Adrenal gland (tissue), 19 donors: ENCODE data around the gene SKOR2. TPM values are rescaled to one million over a fixed set of nuclear protein-coding genes. Genes with fewer than 3 reads are reported as not detected.

ENCODE experiments used
- DNase-seq, 7 donors: peaks; one replicate each; pipeline ENCODE4 v3.0.0-alpha.2; 2019 to 2020
- H3K27ac ChIP-seq, 5 donors: fragments of 200-600 bp; sonication (generic) in 4 of 5; 1 replicate in 3 of 5; 2 replicates in 2 of 5; pipeline versions ENCODE4 v1.5.1 to v1.8.0; 2016 to 2020; ENCODE audit warnings: mild to moderate bottlenecking in 1 of 5
- H3K27me3 ChIP-seq: fragments of 200-600 bp; 2 replicates; pipeline ENCODE4 v1.8.0; 2021
- H3K36me3 ChIP-seq, 2 donors: fragments of 200-600 bp; replicated peaks in 1 of 2; 1 replicate in 1 of 2; 2 replicates in 1 of 2; pipeline versions ENCODE4 v1.5.1 to v1.8.0; 2018 to 2022
- H3K4me1 ChIP-seq, 2 donors: fragments of 200-600 bp; replicated peaks in 1 of 2; 1 replicate in 1 of 2; 2 replicates in 1 of 2; pipeline versions ENCODE4 v1.5.1 to v1.8.0; 2018 to 2021
- H3K4me3 ChIP-seq, 4 donors: fragments of 200-600 bp; sonication (generic) in 3 of 4; one replicate each; pipeline ENCODE4 v1.5.1; 2016 to 2018
- H3K9me3 ChIP-seq, 3 donors: fragments of 200-600 bp; sonication (generic) in 1 of 3; replicated peaks in 1 of 3; 1 replicate in 2 of 3; 2 replicates in 1 of 3; pipeline versions ENCODE4 v1.5.1 to v1.8.0; 2016 to 2021
- POLR2A ChIP-seq, 2 donors: fragments of 450-650 bp; IDR thresholded peaks; one replicate each; pipeline ENCODE4 v1.6.1; 2017; ENCODE audit warnings: antibody characterized with exemption in 2 of 2, mild to moderate bottlenecking in 2 of 2, moderate library complexity in 1 of 2
- WGBS, 4 donors: extraction: QIAGEN DNeasy Blood & Tissue Kit in 2 of 4; methylation state at CpG; one replicate each; pipeline versions ENCODE4 v1.1.5 to v1.1.7; 2013 to 2017; 5-methylcytosine and 5-hydroxymethylcytosine counted together
- intact Hi-C, 2 donors: fragments of 100-400 bp; cut with DNase I; formaldehyde crosslinking; loops; one replicate each; pipeline versions ENCODE4 v1.14.1 to v1.15.0; 2022 to 2023
- long read RNA-seq, 10 donors: library from polyadenylated mRNA in 3 of 10; unstranded in 2 of 10; stranded (forward) in 1 of 10; transcript quantifications; one replicate each; pipeline ENCODE4 v2.0.0 and lab custom pipeline, GENCODE V29; 2021 to 2026
- polyA plus RNA-seq, 3 donors: library from polyadenylated mRNA; stranded (reverse); fragments of 200-250 nt in 2 of 3; fragments of 350-450 nt in 1 of 3; fragmentation: Illumina TruSeq in 1 of 3; extraction: RNeasy Lipid Tissue Mini Kit (QIAGEN cat#74804) in 1 of 3; gene quantifications; one replicate each; pipeline ENCODE4 v1.2.3, GENCODE V29; 2013 to 2014
- total RNA-seq, 9 donors: library from RNA; depleted of rRNA in 4 of 9; stranded (reverse); fragments of >200 nt in 4 of 9; fragments of 120-200 nt in 1 of 9; fragmentation: NEBNext Ultra II Directional in 1 of 9; extraction: Animal tissue kit (Norgen Biotek cat#: 25700) in 1 of 9; gene quantifications; one replicate each; pipeline versions ENCODE4 v1.1.0 to v1.2.4, GENCODE V29; 2013 to 2023
- TF ChIP-seq, protein P1 (sequence below), 6 experiments: fragments of 450-650 bp in 4 of 6; fragments of 200-600 bp in 2 of 6; sonication (generic) in 1 of 6; IDR thresholded peaks; 1 replicate in 5 of 6; 2 replicates in 1 of 6; pipeline versions ENCODE4 v1.5.1 to v1.8.0; 2016 to 2021; ENCODE audit warnings: antibody characterized with exemption in 6 of 6, mild to moderate bottlenecking in 2 of 6, moderate library complexity in 1 of 6
- donor health status: healthy with polysubstance abuse.
- donor health status: Bipolar disorder and iron deficiency.
- donor health status: DM: yes; HTN: yes; CAD: no.
- donor health status: DM: no; HTN: no; CAD: no.
- donor health status: DM: no; HTN: no; CAD: no.
- donor health status: DM: yes; HTN: yes; CAD: no.

The SKOR2 gene, protein sequence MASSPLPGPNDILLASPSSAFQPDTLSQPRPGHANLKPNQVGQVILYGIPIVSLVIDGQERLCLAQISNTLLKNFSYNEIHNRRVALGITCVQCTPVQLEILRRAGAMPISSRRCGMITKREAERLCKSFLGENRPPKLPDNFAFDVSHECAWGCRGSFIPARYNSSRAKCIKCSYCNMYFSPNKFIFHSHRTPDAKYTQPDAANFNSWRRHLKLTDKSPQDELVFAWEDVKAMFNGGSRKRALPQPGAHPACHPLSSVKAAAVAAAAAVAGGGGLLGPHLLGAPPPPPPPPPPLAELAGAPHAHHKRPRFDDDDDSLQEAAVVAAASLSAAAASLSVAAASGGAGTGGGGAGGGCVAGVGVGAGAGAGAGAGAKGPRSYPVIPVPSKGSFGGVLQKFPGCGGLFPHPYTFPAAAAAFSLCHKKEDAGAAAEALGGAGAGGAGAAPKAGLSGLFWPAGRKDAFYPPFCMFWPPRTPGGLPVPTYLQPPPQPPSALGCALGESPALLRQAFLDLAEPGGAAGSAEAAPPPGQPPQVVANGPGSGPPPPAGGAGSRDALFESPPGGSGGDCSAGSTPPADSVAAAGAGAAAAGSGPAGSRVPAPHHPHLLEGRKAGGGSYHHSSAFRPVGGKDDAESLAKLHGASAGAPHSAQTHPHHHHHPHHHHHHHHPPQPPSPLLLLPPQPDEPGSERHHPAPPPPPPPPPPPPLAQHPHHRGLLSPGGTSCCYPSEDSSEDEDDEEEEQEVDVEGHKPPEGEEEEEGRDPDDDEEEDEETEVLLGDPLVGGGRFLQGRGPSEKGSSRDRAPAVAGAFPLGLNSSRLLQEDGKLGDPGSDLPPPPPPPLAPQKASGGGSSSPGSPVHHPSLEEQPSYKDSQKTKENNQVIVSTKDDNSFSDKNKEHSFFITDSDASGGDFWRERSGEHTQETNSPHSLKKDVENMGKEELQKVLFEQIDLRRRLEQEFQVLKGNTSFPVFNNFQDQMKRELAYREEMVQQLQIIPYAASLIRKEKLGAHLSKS
- total RNA-seq (not detected), polyA plus RNA-seq (not detected)
- long read RNA-seq, donor 1: 0 reads
- long read RNA-seq, donor 2: 0 reads
- long read RNA-seq, donor 3: 0 reads
- long read RNA-seq, donor 4: 0 reads
- long read RNA-seq, donor 5: 0 reads
- long read RNA-seq, donor 6: 0 reads
- long read RNA-seq, donor 7: 0 reads
- long read RNA-seq, donor 8: 0 reads
- long read RNA-seq, donor 9: 0 reads
- long read RNA-seq, donor 10: 0 reads

DNA sequence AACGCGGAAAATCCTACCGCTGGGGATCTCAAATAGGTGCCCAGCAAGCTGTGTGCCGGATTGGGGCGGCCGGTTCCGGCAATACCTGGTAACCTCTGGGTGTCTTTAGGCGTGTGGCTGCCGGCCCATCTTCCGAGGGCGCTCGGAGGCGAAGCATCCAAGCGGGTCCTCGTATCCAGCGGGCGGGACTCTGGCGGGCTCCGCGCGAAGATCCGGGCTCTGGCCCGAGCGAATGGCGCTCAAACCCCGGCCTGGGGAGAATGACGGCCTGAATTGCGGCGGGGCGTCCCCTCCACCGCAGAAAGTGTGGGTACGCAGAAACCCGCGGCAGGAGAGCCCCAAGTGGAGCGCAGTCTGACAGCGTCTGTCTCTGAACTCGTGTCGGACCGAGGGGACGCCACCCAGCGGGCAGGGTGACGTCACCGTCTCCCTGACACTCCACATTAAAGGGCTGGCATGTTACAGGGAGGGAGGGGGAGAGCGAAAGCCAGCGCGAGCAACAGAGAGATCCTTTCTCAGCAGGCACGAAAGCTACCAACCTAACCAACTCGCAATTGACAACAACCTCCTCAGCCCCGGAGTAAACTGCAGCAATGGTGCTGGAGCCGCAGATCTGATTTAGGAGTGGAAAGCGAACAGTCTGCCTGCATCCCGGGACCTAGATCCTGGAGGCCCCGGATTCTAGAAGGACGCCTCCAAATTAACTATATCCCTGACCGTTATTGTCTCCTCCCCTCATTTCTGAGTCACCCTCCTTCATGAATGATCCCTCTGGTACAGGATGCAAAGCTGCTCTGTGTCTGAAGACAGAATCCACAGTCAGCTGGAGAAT is at the start of gene SKOR2:
TSS of gene SKOR2 (minus strand) at position 372 of the 832 bp plus-strand sequence. CDS start 2,477 bp downstream, outside the sequence.
- intact Hi-C loops: no loop called here
- no peak within 1 kb of the TSS for H3K4me3 ChIP-seq
- no peak for TF ChIP-seq POLR2A (IDR thresholded peaks at IDR 0.05)
- TF ChIP-seq, protein P1, sequence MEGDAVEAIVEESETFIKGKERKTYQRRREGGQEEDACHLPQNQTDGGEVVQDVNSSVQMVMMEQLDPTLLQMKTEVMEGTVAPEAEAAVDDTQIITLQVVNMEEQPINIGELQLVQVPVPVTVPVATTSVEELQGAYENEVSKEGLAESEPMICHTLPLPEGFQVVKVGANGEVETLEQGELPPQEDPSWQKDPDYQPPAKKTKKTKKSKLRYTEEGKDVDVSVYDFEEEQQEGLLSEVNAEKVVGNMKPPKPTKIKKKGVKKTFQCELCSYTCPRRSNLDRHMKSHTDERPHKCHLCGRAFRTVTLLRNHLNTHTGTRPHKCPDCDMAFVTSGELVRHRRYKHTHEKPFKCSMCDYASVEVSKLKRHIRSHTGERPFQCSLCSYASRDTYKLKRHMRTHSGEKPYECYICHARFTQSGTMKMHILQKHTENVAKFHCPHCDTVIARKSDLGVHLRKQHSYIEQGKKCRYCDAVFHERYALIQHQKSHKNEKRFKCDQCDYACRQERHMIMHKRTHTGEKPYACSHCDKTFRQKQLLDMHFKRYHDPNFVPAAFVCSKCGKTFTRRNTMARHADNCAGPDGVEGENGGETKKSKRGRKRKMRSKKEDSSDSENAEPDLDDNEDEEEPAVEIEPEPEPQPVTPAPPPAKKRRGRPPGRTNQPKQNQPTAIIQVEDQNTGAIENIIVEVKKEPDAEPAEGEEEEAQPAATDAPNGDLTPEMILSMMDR (IDR thresholded peaks at IDR 0.05): no peak
- H3K27me3 ChIP-seq: peaks cover 98% of the 10 kb centered on the region
- no peak for DNase-seq
- WGBS, 4 donors: 2 to 8% (median 3%) methylated on average over 15 to 55 of the region's 55 CpGs
- no peaks in the 10 kb centered on the region for H3K9me3 ChIP-seq
- H3K36me3 ChIP-seq: no peaks in the 10 kb centered on the region
- H3K27ac ChIP-seq: no peak within 1 kb of the TSS
- no peaks in the 10 kb centered on the region for H3K4me1 ChIP-seq

DNA sequence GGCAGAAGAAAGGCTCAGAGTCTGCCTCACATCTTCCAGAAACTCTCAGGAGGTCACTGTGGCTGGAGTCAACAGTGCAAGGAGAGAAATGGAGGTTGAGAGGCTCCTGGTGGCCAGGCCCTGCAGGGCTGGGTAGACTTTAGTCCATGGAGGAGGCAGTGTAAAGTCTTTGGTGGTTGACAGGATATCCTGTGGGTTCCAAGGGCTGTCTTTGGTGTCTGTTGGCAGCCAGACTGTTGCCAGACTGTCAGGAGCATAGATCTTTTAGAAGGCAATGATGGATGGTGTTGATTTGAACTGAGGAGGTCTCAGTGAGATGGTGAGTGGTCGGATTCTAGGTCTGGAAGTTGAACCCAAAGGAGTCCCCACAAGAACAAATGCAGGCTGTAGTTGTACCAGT is 45.0 kb upstream of the SKOR2 start:
- TF ChIP-seq POLR2A (IDR thresholded peaks at IDR 0.05): no peak
- TF ChIP-seq, protein P1 (IDR thresholded peaks at IDR 0.05): no peak
- intact Hi-C loops: loop anchor here in 1 of 2 donors (10.0 kb wide), 1 partner anchor 58 kb away; no protein-coding TSS in a partner anchor
- peaks cover 3% of the 10 kb centered on the region for H3K27me3 ChIP-seq
- H3K4me1 ChIP-seq: no peaks in the 10 kb centered on the region
- no peaks in the 10 kb centered on the region for H3K9me3 ChIP-seq
- WGBS, 4 donors: 33 to 38% (median 37%) methylated on average over 1 of the region's 1 CpG
- DNase-seq: no peak
- no peak overlapping the region for H3K4me3 ChIP-seq
- no peaks in the 10 kb centered on the region for H3K36me3 ChIP-seq
- H3K27ac ChIP-seq: no peak overlapping the region

DNA sequence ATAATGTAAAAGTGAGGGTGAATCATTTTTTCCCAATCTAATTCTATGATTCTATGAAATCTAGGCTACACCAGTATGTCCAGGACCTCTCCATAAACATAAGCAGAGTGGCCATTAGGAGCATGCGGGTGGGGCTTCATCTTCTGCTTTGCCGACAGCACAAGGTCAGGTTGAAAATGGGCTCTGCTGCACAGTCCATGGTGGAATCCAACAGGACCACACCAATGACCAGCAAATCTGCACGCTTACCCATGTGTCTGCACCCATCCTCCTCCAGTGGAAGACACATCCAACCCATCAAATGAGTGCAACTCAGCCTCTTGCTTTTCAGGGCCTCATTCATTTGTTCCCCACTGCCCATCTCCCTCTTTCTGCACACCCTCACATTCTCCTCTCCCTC is 43.3 kb upstream of the SKOR2 start:
- no peak for TF ChIP-seq POLR2A (IDR thresholded peaks at IDR 0.05)
- TF ChIP-seq, protein P1 (IDR thresholded peaks at IDR 0.05): no peak
- H3K9me3 ChIP-seq: no peaks in the 10 kb centered on the region
- no peak for DNase-seq
- H3K27me3 ChIP-seq: peaks cover 3% of the 10 kb centered on the region
- 75 to 88% (median 77%) methylated on average over 3 of the region's 3 CpGs for WGBS, 4 donors
- intact Hi-C loops: loop anchor here in 1 of 2 donors (10.0 kb wide), 1 partner anchor 60 kb away; no protein-coding TSS in a partner anchor
- H3K4me3 ChIP-seq: no peak overlapping the region
- no peak overlapping the region for H3K27ac ChIP-seq
- no peaks in the 10 kb centered on the region for H3K4me1 ChIP-seq
- H3K36me3 ChIP-seq: no peaks in the 10 kb centered on the region
